H9 (cell line): ENCODE measurements around the gene POU5F1. TPM values are rescaled to one million over a fixed set of nuclear protein-coding genes. Genes with fewer than 3 reads are reported as not detected.

Experiments used
- DNase-seq: peaks from one replicate; pipeline ENCODE4 v3.0.0-alpha.2; 2017
- H2AFZ ChIP-seq: one replicate; pipeline ENCODE4 v1.6.1; 2013; ENCODE audit warnings: mild to moderate bottlenecking, low read length, control low read depth, moderate library complexity
- H2AK5ac ChIP-seq: 2 replicates; pipeline ENCODE4 v1.6.1; 2013; ENCODE audit warnings: low read length, control low read depth, mixed read lengths; ENCODE audit not compliant: insufficient read length
- H2BK120ac ChIP-seq: one replicate; pipeline ENCODE4 v1.6.1; 2013; ENCODE audit warnings: low read depth, mild to moderate bottlenecking, low read length, control low read depth, inconsistent platforms; ENCODE audit not compliant: poor library complexity, severe bottlenecking
- H2BK12ac ChIP-seq: 2 replicates; pipeline ENCODE4 v1.6.1; 2013; ENCODE audit warnings: low read length, control low read depth, mixed read lengths, low read depth; ENCODE audit not compliant: insufficient read length
- H2BK15ac ChIP-seq: 2 replicates; pipeline ENCODE4 v1.6.1; 2013; ENCODE audit warnings: low read depth, low read length, control low read depth
- H2BK20ac ChIP-seq: one replicate; pipeline ENCODE4 v1.6.1; 2013; ENCODE audit warnings: low read depth, mild to moderate bottlenecking, low read length, control low read depth, inconsistent platforms; ENCODE audit not compliant: poor library complexity, severe bottlenecking
- H2BK5ac ChIP-seq: 2 replicates; pipeline ENCODE4 v1.6.1; 2013; ENCODE audit warnings: low read length, control low read depth, mixed read lengths; ENCODE audit not compliant: insufficient read length
- H3K14ac ChIP-seq: 2 replicates; pipeline ENCODE4 v1.6.1; 2013; ENCODE audit warnings: low read length, control low read depth; ENCODE audit not compliant: insufficient read depth
- H3K18ac ChIP-seq: 2 replicates; pipeline ENCODE4 v1.6.1; 2013; ENCODE audit warnings: low read depth, mild to moderate bottlenecking, mixed read lengths, low read length, control low read depth; ENCODE audit not compliant: insufficient read length
- H3K23ac ChIP-seq: 2 replicates; pipeline ENCODE4 v1.6.1; 2013; ENCODE audit warnings: low read length, control low read depth, mixed read lengths, low read depth; ENCODE audit not compliant: insufficient read length
- H3K23me2 ChIP-seq: 2 replicates; pipeline ENCODE4 v1.6.1; 2013; ENCODE audit warnings: low read depth, mild to moderate bottlenecking, mixed read lengths, low read length, control low read depth; ENCODE audit not compliant: insufficient read length, poor library complexity, severe bottlenecking
- H3K27ac ChIP-seq: 2 replicates; pipeline ENCODE4 v1.5.1; 2013; ENCODE audit warnings: low read length, control low read depth, mixed read lengths, low read depth; ENCODE audit not compliant: insufficient read length
- H3K27me3 ChIP-seq: 2 replicates; pipeline ENCODE4 v1.6.1; 2013; ENCODE audit warnings: low read length, control low read depth, inconsistent platforms; ENCODE audit not compliant: insufficient read depth
- H3K4ac ChIP-seq: 2 replicates; pipeline ENCODE4 v1.6.1; 2013; ENCODE audit warnings: low read depth, mild to moderate bottlenecking, control low read depth, inconsistent platforms, low read length, moderate library complexity
- H3K4me1 ChIP-seq: 2 replicates; pipeline ENCODE4 v1.6.1; 2013; ENCODE audit warnings: low read length, control low read depth, inconsistent platforms; ENCODE audit not compliant: insufficient read depth
- H3K4me2 ChIP-seq: 2 replicates; pipeline ENCODE4 v1.6.1; 2013; ENCODE audit warnings: low read length, control low read depth, mixed read lengths; ENCODE audit not compliant: insufficient read length, insufficient read depth
- H3K56ac ChIP-seq: 2 replicates; pipeline ENCODE4 v1.6.1; 2013; ENCODE audit warnings: low read depth, mild to moderate bottlenecking, mixed read lengths, low read length, control low read depth; ENCODE audit not compliant: insufficient read length
- H3K79me1 ChIP-seq: 2 replicates; pipeline ENCODE4 v1.6.1; 2013; ENCODE audit warnings: low read depth, mild to moderate bottlenecking, moderate library complexity, low read length, control low read depth, inconsistent platforms; ENCODE audit not compliant: insufficient read depth, poor library complexity, severe bottlenecking
- H3K79me2 ChIP-seq: 2 replicates; pipeline ENCODE4 v1.6.1; 2013; ENCODE audit warnings: low read length, control low read depth, inconsistent platforms; ENCODE audit not compliant: insufficient read depth
- H3K9ac ChIP-seq: 2 replicates; pipeline ENCODE4 v1.6.1; 2013; ENCODE audit warnings: low read length, control low read depth, mixed read lengths; ENCODE audit not compliant: insufficient read length; ENCODE audit errors: extremely low read depth
- H3K9me3 ChIP-seq: one replicate; pipeline ENCODE4 v1.6.1; 2013; ENCODE audit warnings: low read depth, low read length, inconsistent platforms; ENCODE audit not compliant: control insufficient read depth
- H3T11ph ChIP-seq: one replicate; pipeline ENCODE4 v1.6.1; 2013; ENCODE audit warnings: mild to moderate bottlenecking, low read length, control low read depth, inconsistent platforms
- H4K20me1 ChIP-seq: one replicate; pipeline ENCODE4 v1.6.1; 2013; ENCODE audit not compliant: control insufficient read depth, insufficient read length, insufficient read depth
- H4K5ac ChIP-seq: 2 replicates; pipeline ENCODE4 v1.6.1; 2013; ENCODE audit warnings: low read depth, mild to moderate bottlenecking, mixed read lengths, low read length, control low read depth; ENCODE audit not compliant: insufficient read length
- H4K8ac ChIP-seq: replicated peaks from 2 replicates; pipeline ENCODE4 v1.6.1; 2013; ENCODE audit warnings: low read length, control low read depth, mixed read lengths, low read depth; ENCODE audit not compliant: insufficient read length
- H4K91ac ChIP-seq: 2 replicates; pipeline ENCODE4 v1.6.1; 2013; ENCODE audit warnings: low read depth, mild to moderate bottlenecking, moderate library complexity, mixed read lengths, low read length, control low read depth; ENCODE audit not compliant: insufficient read length
- H3K27ac Mint-ChIP-seq, 3 experiments: 2 replicates in 2 of 3; 3 replicates in 1 of 3; pipeline ENCODE4 v1.8.0; 2020 to 2021; ENCODE audit warnings: mixed read lengths in 3 of 3, mild to moderate bottlenecking in 1 of 3, moderate library complexity in 1 of 3
- H3K27me3 Mint-ChIP-seq: 2 replicates; pipeline ENCODE4 v1.8.0; 2021; ENCODE audit warnings: low read depth, mild to moderate bottlenecking, moderate library complexity, mixed read lengths
- H3K36me3 Mint-ChIP-seq, 3 experiments: 2 replicates in 2 of 3; 3 replicates in 1 of 3; pipeline ENCODE4 v1.8.0; 2020 to 2021; ENCODE audit warnings: low read depth in 3 of 3, mixed read lengths in 3 of 3; ENCODE audit not compliant: insufficient read depth in 1 of 3
- H3K4me1 Mint-ChIP-seq, 2 experiments: 2 replicates each; pipeline ENCODE4 v1.8.0; 2020; ENCODE audit warnings: mixed read lengths in 2 of 2
- H3K4me3 Mint-ChIP-seq, 2 experiments: 2 replicates in 1 of 2; 3 replicates in 1 of 2; pipeline ENCODE4 v1.8.0; 2020 to 2021; ENCODE audit warnings: mild to moderate bottlenecking in 2 of 2, mixed read lengths in 2 of 2, moderate library complexity in 1 of 2
- H3K9me3 Mint-ChIP-seq, 2 experiments: 2 replicates in 1 of 2; 3 replicates in 1 of 2; pipeline ENCODE4 v1.8.0; 2020; ENCODE audit warnings: mild to moderate bottlenecking in 2 of 2, mixed read lengths in 2 of 2, moderate library complexity in 1 of 2
- WGBS: extraction: QIAGEN DNeasy Blood & Tissue Kit; methylation state at CpG from one replicate; pipeline ENCODE4 v1.1.7; 2013; ENCODE audit warnings: missing lambda C conversion rate, low lambda C conversion rate, mixed read lengths; ENCODE audit not compliant: insufficient read length; ENCODE audit errors: extremely low coverage; 5-methylcytosine and 5-hydroxymethylcytosine counted together
- total RNA-seq: library from RNA; stranded (reverse); gene quantifications from 2 replicates; pipeline ENCODE4 v1.2.1, GENCODE V29; 2021
- TF ChIP-seq, protein P1 (sequence below): fragments of 200-600 bp; sonication (generic); conservative IDR thresholded peaks from 3 replicates; pipeline ENCODE4 v1.8.0; 2021; ENCODE audit warnings: antibody characterized with exemption, mild to moderate bottlenecking

The POU5F1 gene
- total RNA-seq, 1 experiment from 2014 or later, result 2,134 TPM

GRCh38 chr6:31135710-31136109, 34.8 kb downstream of the POU5F1 start:
- Histone ChIP-seq H3K9ac (no peak overlapping the region), H3K23ac (no peak overlapping the region), H4K5ac (no peak overlapping the region), H3K18ac (no peak overlapping the region), H2BK120ac (no peak overlapping the region), H2AK5ac (no peak overlapping the region), H3K4me2 (no peak overlapping the region), H4K8ac (no peak overlapping the region), H2BK5ac (no peak overlapping the region), H3K23me2 (no peaks in the 10 kb centered on the region), H3K56ac (no peak overlapping the region), H4K91ac (no peak overlapping the region), H3T11ph (no peak overlapping the region), H2AFZ (no peak overlapping the region), H4K20me1 (no peaks in the 10 kb centered on the region), H3K79me2 (no peaks in the 10 kb centered on the region), H2BK20ac (no peak overlapping the region), H3K9me3 (no peaks in the 10 kb centered on the region), H3K4ac (no peak overlapping the region), H2BK15ac (no peak overlapping the region), H3K14ac (no peak overlapping the region), H3K27me3 (no peaks in the 10 kb centered on the region), H3K4me1 (peaks cover 7% of the 10 kb centered on the region; the same call in 1 of the 2 replicates), H3K27ac (no peak overlapping the region), H2BK12ac (no peak overlapping the region), H3K79me1 (no peaks in the 10 kb centered on the region)
- no CpG with 5 or more reads among the region's 10 CpGs for WGBS
- Mint-ChIP-seq H3K4me3 (no peak overlapping the region), H3K4me1 (peaks cover 31 to 34% of the 10 kb centered on the region in 2 experiments), H3K36me3 (peaks cover 0 to 5% (median 3%) of the 10 kb centered on the region in 3 experiments; a peak in 2 of 7 replicates), H3K27me3 (no peaks in the 10 kb centered on the region; the same call in none of the 2 replicates), H3K27ac (no peak overlapping the region), H3K9me3 (no peaks in the 10 kb centered on the region; a peak in 2 of 5 replicates)
- DNase-seq, result no peak
- TF ChIP-seq, protein P1, sequence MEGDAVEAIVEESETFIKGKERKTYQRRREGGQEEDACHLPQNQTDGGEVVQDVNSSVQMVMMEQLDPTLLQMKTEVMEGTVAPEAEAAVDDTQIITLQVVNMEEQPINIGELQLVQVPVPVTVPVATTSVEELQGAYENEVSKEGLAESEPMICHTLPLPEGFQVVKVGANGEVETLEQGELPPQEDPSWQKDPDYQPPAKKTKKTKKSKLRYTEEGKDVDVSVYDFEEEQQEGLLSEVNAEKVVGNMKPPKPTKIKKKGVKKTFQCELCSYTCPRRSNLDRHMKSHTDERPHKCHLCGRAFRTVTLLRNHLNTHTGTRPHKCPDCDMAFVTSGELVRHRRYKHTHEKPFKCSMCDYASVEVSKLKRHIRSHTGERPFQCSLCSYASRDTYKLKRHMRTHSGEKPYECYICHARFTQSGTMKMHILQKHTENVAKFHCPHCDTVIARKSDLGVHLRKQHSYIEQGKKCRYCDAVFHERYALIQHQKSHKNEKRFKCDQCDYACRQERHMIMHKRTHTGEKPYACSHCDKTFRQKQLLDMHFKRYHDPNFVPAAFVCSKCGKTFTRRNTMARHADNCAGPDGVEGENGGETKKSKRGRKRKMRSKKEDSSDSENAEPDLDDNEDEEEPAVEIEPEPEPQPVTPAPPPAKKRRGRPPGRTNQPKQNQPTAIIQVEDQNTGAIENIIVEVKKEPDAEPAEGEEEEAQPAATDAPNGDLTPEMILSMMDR, result no peak
